T47D (cell line): ENCODE data around the gene SLC35G3.
"Not testable (repeated sequence)": the region's sequence is repeated elsewhere in the genome, so short reads cannot be mapped to it uniquely, and the experiment has no call there.

ENCODE experiments used
- DNase-seq, 2 experiments: peaks; one replicate each; pipeline versions ENCODE4 v3.0.0 to v3.0.0-alpha.2; 2011 to 2012; ENCODE audit warnings: low read depth in 1 of 2, low spot score in 1 of 2
- JUND ChIP-seq: IDR thresholded peaks from 2 replicates; pipeline ENCODE4 v1.6.1; 2012; ENCODE audit warnings: low read depth
- in situ Hi-C: cut with HindIII; loops from 2 replicates; pipeline ENCODE4 v1.10.0; 2016; ENCODE audit warnings: low sequenced_read_pairs, low pct_unique_long_range_greater_than_20kb

The SLC35G3 gene

DNA sequence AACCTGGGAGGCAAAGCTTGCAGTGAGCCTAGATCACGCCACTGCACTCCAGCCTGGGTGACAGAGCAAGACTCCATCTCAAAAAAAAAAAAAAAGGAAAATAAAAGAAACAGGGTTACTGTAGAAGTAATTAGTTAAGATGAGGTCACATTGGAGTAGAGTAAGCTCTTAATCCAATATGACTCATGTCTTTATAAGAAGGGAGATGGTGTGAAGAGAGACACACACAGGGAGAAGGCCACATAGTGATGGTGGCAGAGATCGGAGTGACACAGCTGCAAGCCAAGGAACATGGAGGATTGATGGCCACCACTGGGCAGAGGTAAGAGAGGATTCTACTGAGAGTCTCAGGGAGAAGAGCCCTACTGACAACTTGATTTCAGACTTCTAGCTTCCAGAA is 33.4 kb upstream of the SLC35G3 start:
- TF ChIP-seq JUND = no peak
- in situ Hi-C loops = no loop called here
- DNase-seq = no peak

DNA sequence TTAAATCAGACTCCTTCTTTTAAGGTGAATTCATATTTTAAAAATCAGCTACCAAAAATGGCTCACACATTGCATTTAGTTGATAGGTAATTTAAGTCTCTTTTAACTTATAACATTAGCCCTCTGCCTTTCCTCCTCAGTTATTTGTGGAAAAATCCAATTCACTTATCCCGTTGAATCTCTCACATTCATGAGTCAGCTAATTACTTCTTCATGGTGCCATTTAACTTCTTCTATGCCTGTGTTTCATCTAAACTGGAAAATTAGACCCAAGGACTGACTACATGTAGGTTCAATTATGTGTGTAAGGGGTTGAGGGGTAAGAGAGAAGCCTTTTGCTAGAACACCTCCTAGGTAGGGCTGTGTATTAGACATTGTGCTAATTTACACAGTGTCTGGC is 30.2 kb upstream of the SLC35G3 start:
- in situ Hi-C loops = no loop called here
- DNase-seq = no peak

GRCh38 chr17:35222452-35222851 is 28.3 kb upstream of the SLC35G3 start:
- no peak for TF ChIP-seq JUND

More for the DNA sequence above, 30.2 kb upstream of the SLC35G3 start:
- TF ChIP-seq JUND = no peak

GRCh38 chr17:35218915-35219314 is 24.7 kb upstream of the SLC35G3 start:
- TF ChIP-seq JUND = no peak
- DNase-seq = no peak
- in situ Hi-C loops = no loop called here

More at GRCh38 chr17:35222452-35222851, 28.3 kb upstream of the SLC35G3 start:
- in situ Hi-C loops = no loop called here
- DNase-seq = no peak

GRCh38 chr17:35217107-35217506 is 22.9 kb upstream of the SLC35G3 start:
- in situ Hi-C loops = no loop called here

DNA sequence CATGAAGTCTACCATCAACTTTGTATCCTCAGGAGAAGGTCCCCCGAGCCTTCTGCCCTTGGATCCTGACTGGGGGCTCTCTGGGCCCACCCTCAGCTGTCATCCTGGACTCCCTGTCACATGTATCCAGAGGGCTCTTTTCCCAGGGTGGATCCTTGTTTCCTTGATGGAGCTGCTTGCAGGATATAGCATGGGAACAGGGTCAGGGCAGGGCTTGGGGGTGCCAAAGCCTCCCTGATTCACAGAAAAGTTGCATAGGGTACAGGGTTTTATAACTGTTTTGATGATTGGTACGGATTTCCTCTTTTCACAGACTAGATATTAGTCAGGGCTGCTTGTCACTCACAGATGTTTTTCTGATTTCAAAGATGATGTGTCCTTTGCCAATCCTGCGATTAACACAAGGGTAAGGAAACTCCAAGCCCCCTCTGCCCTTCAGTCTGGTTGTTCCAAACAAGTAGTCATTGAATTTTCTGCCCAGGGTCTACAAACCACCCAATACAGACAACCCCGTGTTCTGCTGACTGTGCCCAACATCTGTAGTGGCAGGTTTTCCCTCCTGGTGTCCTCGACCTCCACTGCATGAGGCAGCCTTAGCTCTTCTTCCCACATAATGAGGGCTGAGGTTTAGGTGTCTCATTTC is 20.6 kb upstream of the SLC35G3 start:
- TF ChIP-seq JUND = no peak
- no peak for DNase-seq
- in situ Hi-C loops = no loop called here

More at GRCh38 chr17:35217107-35217506, 22.9 kb upstream of the SLC35G3 start:
- no peak for DNase-seq
- TF ChIP-seq JUND = no peak

DNA sequence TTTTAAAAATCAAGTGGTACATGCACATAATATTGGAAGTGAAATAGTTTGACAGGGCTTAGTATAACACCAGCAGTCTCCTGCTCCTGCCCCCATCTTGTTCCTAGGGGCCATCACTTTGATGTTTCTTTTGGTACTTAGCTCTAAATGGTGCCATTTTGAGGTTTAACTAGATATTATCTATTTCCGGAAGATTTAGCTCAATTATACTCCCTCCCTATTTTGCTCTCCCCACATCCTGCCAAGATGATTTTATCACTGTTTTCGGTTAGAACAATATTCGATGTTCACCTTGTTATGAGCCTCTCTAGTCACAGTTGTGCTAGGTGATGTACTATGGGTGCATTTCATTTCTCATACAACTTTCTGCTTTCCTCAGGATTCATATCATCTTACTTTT is 20.0 kb upstream of the SLC35G3 start:
- TF ChIP-seq JUND = no peak
- no peak for DNase-seq
- in situ Hi-C loops = no loop called here

- DNase-seq = no peak
- in situ Hi-C loops = no loop called here
- no peak for TF ChIP-seq JUND
Measured at GRCh38 chr17:35213412-35213940, 19.3 kb upstream of the SLC35G3 start.

DNA sequence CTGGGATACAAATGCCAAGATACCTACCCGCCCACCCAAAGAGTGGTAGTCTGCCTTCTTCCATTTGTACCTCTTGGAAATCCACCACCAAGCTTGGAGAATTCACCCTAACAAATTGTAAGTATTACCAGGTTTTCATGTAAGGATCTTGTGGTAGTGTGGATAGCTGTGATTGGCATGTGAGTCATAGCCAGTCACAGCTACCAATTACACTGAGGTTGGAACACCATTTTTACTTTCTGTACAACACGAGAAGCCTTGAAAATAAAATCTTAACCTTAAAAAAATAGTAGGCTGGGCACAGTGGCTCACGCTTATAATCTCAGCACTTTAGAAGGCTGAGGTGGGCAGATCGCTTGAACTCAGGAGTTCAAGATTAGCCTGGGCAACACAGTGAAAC is 18.5 kb upstream of the SLC35G3 start:
- in situ Hi-C loops = no loop called here
- DNase-seq = no peak
- TF ChIP-seq JUND = no peak

- DNase-seq = no peak
- in situ Hi-C loops = no loop called here
- TF ChIP-seq JUND = no peak
Measured at GRCh38 chr17:35210741-35211140, 16.5 kb upstream of the SLC35G3 start.

- DNase-seq, in situ Hi-C loops: not testable (repeated sequence)
Measured at GRCh38 chr17:35202582-35202981, 8.4 kb upstream of the SLC35G3 start.

- in situ Hi-C loops, DNase-seq: not testable (repeated sequence)
Measured at GRCh38 chr17:35195062-35195461, 869 bp upstream of the SLC35G3 start.

- no peak for TF ChIP-seq JUND
- no peak for DNase-seq
- in situ Hi-C loops = no loop called here
Measured at GRCh38 chr17:35192708-35193107, 1.5 kb downstream of the SLC35G3 start.
